Type B pancreatic cell (in vitro differentiated cells): ENCODE data around the gene RFX1. TPM values are rescaled to one million over a fixed set of nuclear protein-coding genes. Genes with fewer than 3 reads are reported as not detected.

Experiments used
- DNase-seq: peaks from one replicate; pipeline ENCODE4 v3.0.0; 2021; ENCODE audit warnings: mixed read lengths; ENCODE audit not compliant: unreplicated experiment; ENCODE audit errors: extremely low spot score
- H3K27ac Mint-ChIP-seq: 2 replicates; pipeline ENCODE4 v1.8.0; 2021; ENCODE audit warnings: mild to moderate bottlenecking, mixed read lengths
- H3K27me3 Mint-ChIP-seq: 2 replicates; pipeline ENCODE4 v1.8.0; 2021; ENCODE audit warnings: mixed read lengths
- H3K36me3 Mint-ChIP-seq: 2 replicates; pipeline ENCODE4 v1.8.0; 2021; ENCODE audit warnings: mixed read lengths
- H3K4me1 Mint-ChIP-seq: one replicate; pipeline ENCODE4 v1.8.0; 2021; ENCODE audit warnings: mixed read lengths; ENCODE audit not compliant: unreplicated experiment
- H3K4me3 Mint-ChIP-seq: 2 replicates; pipeline ENCODE4 v1.8.0; 2021; ENCODE audit warnings: mild to moderate bottlenecking, mixed read lengths
- H3K9me3 Mint-ChIP-seq: 2 replicates; pipeline ENCODE4 v1.8.0; 2021; ENCODE audit warnings: mixed read lengths
- total RNA-seq: library from RNA; stranded (reverse); gene quantifications from 2 replicates; pipeline ENCODE4 v1.2.1, GENCODE V29; 2021; ENCODE audit warnings: low replicate concordance
- TF ChIP-seq, protein P1 (sequence below): fragments of 200-600 bp; sonication (generic); conservative IDR thresholded peaks from 2 replicates; pipeline ENCODE4 v1.5.0; 2021; ENCODE audit warnings: antibody characterized with exemption, mild to moderate bottlenecking

RFX1 gene
- total RNA-seq, 1 donor from 2014 or later: 19.3 TPM

DNA sequence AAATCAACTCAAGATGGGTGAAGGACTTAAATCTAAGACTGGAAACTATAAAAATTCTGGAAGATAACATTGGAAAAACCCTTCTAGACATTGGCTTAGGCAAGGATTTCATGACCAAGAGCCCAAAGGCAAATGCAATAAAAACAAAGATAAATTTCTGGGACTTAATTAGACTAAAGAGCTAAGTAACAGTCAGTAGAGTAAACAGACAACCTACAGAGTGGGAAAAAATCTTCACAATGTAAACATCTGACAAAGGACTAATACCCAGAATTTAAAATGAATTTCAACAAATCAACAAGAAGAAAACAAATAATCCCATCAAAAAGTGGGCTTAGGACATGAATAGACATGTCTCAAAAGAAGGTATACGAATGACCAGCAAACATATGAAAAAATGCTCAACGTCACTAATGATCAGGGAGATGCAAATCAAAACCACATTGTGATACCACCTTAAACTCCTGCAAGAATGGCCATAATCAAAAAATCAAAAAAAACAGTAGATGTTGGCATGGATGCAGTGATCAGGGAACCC lies 6.3 kb upstream of the RFX1 start:
- TF ChIP-seq, protein P1, sequence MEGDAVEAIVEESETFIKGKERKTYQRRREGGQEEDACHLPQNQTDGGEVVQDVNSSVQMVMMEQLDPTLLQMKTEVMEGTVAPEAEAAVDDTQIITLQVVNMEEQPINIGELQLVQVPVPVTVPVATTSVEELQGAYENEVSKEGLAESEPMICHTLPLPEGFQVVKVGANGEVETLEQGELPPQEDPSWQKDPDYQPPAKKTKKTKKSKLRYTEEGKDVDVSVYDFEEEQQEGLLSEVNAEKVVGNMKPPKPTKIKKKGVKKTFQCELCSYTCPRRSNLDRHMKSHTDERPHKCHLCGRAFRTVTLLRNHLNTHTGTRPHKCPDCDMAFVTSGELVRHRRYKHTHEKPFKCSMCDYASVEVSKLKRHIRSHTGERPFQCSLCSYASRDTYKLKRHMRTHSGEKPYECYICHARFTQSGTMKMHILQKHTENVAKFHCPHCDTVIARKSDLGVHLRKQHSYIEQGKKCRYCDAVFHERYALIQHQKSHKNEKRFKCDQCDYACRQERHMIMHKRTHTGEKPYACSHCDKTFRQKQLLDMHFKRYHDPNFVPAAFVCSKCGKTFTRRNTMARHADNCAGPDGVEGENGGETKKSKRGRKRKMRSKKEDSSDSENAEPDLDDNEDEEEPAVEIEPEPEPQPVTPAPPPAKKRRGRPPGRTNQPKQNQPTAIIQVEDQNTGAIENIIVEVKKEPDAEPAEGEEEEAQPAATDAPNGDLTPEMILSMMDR: no peak
- no peak overlapping the region for H3K4me3 Mint-ChIP-seq
- no peaks in the 10 kb centered on the region for H3K4me1 Mint-ChIP-seq
- H3K36me3 Mint-ChIP-seq: no peaks in the 10 kb centered on the region
- no peak for DNase-seq
- no peak overlapping the region for H3K27ac Mint-ChIP-seq
- H3K9me3 Mint-ChIP-seq: peaks cover 5% of the 10 kb centered on the region
- no peaks in the 10 kb centered on the region for H3K27me3 Mint-ChIP-seq

GRCh38 chr19:14006766-14007562 lies 844 bp upstream of the RFX1 start:
- Mint-ChIP-seq H3K9me3 (no peaks in the 10 kb centered on the region), H3K27me3 (peaks cover 4% of the 10 kb centered on the region), H3K36me3 (no peaks in the 10 kb centered on the region), H3K4me1 (peaks cover 14% of the 10 kb centered on the region), H3K4me3 (peak overlapping the region; percentile 95), H3K27ac (peak overlapping the region; percentile 99)
- TF ChIP-seq, protein P1: no peak
- DNase-seq: peak; percentile 94

GRCh38 chr19:14005349-14006084 lies 603 bp downstream of the RFX1 start:
- H3K27me3 Mint-ChIP-seq: peaks cover 4% of the 10 kb centered on the region
- TF ChIP-seq, protein P1: no peak
- peak overlapping the region; percentile 95 for H3K27ac Mint-ChIP-seq
- peaks cover 18% of the 10 kb centered on the region for H3K4me1 Mint-ChIP-seq
- peak overlapping the region; percentile 95 for H3K4me3 Mint-ChIP-seq
- no peaks in the 10 kb centered on the region for H3K9me3 Mint-ChIP-seq
- peaks cover 4% of the 10 kb centered on the region for H3K36me3 Mint-ChIP-seq
- peak; percentile 95 for DNase-seq

GRCh38 chr19:14004619-14005348 lies 1.3 kb downstream of the RFX1 start:
- H3K36me3 Mint-ChIP-seq: peaks cover 4% of the 10 kb centered on the region
- H3K27ac Mint-ChIP-seq: peak overlapping the region; percentile 95
- no peak for DNase-seq
- H3K27me3 Mint-ChIP-seq: peaks cover 4% of the 10 kb centered on the region
- H3K9me3 Mint-ChIP-seq: no peaks in the 10 kb centered on the region
- H3K4me3 Mint-ChIP-seq: peak overlapping the region; percentile 82
- TF ChIP-seq, protein P1: no peak
- H3K4me1 Mint-ChIP-seq: peaks cover 18% of the 10 kb centered on the region

DNA sequence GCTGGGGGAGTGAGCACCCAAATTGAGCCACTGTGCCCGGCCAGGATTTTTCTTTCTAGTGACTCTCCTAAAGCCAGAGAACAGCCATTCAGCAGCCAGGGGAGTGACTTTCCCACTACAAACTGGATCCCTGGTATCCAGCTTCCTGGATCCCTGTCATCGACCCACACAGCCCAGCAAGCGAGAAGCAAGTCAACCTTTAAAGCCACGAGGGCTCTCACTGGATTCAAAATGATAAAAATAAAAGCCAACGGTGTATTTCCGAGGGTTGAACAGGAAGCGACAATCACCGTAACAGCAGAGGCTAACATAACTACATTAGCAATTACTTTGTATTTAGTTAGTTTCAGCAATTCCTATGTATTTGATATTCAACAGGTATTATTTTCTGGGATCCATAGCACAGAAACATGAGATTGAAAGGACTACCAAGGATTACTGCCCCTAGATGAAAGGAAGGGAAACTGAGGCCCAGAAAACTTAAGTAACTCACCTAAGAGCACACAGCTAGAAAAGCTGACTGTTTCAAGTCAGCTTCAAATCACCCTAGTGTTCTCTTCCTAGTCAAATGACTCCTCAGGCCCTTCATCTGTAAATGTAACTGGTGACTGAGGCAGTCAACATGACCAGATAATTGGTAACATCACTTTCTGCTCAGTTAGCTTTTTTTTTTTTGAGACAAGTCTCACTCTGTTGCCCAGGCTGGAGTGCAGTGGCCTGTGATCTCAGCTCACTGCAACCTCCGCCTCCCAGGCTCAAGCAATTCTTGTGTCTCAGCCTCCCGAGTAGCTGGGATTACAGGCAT lies 2.7 kb downstream of the RFX1 start:
- TF ChIP-seq, protein P1: no peak
- H3K27me3 Mint-ChIP-seq: peaks cover 4% of the 10 kb centered on the region
- DNase-seq: no peak
- no peak overlapping the region for H3K4me3 Mint-ChIP-seq
- H3K36me3 Mint-ChIP-seq: peaks cover 8% of the 10 kb centered on the region
- H3K27ac Mint-ChIP-seq: peak overlapping the region; percentile 61
- peaks cover 18% of the 10 kb centered on the region for H3K4me1 Mint-ChIP-seq
- H3K9me3 Mint-ChIP-seq: no peaks in the 10 kb centered on the region
